GM19351 (cell line): ENCODE data around the gene MCRIP2.
"Not testable (repeated sequence)": the region's sequence is repeated elsewhere in the genome, so short reads cannot be mapped to it uniquely, and the experiment has no call there.

Experiments
- ATAC-seq: cut with Tn5 transposase; IDR thresholded peaks from one replicate; pipeline ENCODE4 v1.9.1; 2021; ENCODE audit warnings: mild to moderate bottlenecking, moderate library complexity; ENCODE audit not compliant: unreplicated experiment

The MCRIP2 gene, protein sequence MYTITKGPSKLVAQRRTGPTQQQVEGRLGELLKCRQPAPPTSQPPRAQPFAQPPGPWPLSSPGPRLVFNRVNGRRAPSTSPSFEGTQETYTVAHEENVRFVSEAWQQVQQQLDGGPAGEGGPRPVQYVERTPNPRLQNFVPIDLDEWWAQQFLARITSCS

DNA sequence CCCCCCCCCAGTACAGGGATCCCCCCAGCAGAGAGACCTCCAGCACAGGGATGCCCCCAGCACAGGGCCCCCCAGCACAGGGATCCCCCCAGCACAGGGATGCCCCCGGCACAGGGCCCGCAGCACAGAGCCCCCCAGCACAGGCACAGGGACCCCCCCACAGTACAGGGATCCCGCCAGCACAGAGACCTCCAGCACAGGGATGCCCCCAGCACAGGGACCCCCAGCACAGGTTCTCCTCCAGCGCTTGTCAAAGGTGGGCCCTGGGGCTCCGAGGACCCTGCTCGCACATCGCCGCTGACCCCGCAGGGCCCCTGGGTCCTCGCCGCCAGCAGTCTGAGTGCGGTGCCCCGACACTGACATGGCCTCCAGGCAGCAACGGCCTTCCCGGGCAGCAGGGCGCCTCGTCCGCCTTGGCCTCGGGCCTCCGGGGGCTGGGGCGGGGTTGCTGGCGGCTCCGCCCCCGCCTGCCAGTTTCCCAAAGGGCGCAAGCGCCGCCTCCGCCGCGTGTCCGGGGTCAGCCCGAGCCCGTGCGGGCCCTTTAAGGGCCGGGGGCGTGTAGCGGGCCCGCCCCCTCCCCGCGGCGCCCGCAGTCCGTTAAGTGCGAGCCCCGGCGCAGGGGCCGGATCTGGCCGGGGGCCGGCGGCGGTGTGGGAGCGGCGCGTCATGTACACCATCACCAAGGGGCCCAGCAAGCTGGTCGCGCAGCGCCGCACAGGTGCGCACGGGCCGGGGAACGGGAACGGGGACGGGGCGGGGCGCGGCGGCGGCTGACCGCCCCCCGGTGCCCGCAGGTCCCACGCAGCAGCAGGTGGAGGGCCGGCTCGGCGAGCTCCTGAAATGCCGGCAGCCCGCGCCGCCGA is at the start of gene MCRIP2:
MCRIP2 (plus strand) TSS at position 503 of the 863 bp plus-strand sequence; CDS start at position 667, 164 bp downstream.
- ATAC-seq: peak; percentile 46

DNA sequence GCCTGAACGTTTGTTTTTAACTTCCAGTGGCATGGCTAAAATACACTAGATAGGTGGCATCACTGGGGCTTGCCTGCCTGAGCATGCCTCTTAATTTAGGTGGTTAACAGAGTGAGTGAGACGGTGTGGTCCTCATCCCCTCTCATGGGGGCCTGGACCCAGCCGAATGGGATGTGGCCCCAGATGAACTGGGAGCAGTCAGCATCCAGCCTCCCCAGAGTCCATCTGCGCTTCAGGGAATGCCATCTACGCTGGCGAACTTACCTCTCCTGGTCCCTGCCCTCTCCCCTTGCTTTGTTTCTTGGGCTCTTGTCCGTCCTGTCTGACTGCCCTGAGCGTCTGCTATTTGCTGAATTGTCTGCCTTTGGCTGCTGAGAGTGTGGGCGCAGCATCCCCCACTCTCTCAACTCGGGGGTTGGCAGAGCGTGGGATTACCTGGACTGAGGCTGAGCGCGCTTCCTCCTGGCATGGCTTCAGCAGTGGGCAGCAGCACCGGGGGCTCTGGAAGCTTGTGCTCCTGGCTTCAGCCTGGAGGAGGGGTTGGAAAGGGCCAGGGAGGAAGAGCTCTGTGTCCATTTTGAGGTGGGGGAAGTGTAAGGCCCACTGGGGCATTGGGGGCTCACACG is 49.6 kb upstream of the MCRIP2 start:
- ATAC-seq: no peak

DNA sequence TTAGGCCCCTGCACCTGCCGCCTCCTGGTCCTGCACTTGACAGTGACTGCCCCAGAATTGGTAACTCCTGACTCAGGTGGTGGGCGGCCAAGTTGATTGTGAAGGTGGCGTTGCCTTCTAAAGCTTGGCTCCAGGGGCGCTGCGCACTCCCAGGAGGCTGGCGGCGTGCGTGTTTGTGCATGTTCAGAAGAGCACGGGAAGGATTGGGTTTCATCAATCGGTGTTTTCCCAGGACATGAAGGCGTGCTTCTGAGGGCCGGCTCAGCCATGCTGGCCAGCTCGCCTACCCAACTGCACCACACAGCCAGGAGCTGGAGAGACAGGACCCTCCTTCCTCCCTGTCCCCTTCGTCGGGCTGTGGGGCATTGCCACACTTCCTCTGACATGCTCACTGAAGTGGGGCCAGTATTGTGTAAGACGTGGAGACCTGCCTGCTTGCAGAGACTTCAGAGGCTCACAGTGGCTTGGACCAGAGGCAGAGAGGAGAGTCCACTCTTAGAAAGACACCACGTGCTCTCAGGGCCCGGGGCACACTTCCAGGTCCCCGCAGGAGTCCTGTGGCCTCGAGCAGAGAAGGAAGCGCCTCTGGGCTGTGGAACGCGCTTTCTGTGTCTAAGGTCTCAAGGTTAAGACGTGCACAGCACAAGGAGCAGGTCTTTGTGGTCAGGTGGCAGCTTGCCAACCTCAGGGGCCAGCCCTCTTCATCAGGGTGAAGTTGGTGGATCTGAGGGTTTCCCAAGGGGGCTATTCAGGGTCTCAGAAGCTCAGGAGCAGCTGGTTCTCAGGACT is 48.9 kb upstream of the MCRIP2 start:
- ATAC-seq: no peak

DNA sequence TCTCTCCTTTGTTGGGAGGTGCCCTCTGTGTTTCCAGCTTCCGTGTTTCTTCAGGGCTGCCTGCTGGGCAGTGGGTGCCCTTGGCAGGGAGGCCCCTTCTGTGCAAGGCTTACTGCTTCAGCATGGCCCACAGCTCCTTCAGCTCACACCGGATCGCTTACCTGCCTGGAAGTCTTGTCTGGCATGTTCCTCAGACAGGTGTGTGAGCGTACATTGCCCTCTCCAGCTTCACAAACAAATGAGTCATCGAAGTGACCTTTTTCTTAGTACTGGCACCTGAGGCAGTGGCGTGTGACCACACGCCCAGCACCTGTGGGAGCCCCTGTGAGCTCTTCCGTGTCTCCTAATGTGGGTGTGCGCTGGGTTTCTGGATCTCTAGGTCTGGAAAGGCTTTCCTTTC is 48.2 kb upstream of the MCRIP2 start:
- no peak for ATAC-seq

DNA sequence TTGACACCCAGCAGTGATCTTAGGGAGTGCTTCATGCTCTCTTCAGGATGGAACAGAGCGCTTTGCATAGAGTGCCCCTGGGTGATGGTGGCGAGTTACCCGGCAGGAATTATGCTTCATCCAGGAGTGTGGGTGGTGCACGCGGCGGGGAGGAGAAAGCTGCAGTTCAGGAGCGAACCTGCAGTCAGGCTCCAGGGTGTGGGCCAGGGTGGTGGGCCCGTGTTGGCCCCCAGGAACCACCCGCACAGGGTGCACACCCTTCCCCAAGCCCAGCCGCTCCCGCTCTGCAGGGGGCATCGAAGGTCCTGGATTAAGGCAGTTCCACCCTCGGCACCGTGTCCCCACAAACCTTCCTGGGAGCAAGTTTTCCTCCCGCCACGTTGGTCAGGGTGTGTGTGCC is 47.8 kb upstream of the MCRIP2 start:
- no peak for ATAC-seq

DNA sequence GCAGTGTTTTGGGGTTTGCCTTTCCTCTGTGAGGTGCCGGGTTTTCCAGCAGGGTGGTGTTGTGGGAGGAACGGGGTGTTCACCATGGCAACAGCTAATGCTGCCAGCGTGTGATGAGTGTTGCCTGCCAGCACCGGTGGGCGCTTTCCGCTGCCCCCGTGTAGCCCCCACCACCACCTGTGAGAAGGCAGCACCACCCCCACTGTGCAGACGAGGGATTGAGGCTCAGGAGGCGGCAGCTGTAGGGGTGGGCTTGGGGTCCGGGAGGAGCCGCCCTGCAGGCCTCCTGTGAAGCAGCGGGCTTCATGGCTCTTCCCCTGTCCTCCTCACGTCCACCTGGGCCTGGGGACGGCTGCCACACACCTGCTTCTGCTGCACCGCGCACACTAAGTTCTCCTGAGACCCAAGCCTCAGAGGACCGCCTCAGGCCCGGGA is 46.5 kb upstream of the MCRIP2 start:
- ATAC-seq: no peak

DNA sequence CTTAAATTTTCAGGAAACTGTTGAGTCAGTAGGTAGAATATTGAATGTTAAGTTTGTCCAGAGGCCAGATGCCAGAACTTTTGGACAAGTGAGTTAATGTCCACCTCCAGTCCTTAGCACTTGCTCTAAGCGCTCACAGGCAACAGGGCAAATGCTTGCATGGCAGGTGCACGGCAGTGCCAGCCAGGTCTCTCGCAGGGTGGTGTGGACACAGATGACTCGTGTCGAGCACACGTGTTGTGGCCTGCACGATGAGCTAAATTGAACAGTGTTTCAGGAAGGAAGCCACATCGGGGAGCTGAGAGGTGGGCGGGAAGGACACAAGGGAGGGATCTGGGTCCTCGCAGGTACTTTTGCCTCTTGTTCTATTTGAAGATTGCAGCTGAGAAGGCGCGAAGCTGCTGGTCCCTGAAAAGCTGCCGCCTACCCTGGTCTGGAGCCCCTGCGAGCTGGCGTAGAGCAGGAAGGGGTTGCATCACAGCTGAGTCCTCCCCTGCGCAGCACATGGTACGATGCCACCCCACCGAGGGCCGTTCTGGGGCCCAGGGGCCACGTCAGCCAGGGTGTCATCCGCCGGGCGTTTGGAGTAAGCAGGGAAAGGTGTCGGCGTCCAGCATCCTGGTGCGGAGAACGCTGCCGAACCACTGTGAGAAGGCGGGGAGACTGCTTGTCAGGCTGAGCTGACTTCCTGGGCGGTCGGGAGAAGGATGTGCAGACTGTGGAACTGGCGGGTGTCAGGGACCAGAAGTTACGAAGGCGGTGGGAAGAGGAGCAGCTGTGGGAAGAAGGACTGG is 45.5 kb upstream of the MCRIP2 start:
- ATAC-seq: no peak

DNA sequence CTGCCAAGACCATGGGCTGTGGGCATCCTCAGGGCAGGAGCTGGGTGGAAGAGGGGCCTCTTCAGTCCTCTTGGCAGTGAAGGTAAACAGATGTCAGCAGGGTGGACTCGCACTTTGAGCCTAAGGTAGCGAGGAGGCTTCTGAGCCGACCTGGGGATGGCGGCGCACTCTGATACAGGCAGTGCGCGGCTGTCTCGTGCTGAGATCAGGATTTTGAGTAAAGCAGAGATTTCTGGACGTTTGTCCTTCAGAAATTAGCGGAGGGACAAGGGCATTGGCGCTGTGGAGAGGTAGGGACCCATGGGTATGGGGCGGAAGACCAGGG is 44.9 kb upstream of the MCRIP2 start:
- no peak for ATAC-seq

DNA sequence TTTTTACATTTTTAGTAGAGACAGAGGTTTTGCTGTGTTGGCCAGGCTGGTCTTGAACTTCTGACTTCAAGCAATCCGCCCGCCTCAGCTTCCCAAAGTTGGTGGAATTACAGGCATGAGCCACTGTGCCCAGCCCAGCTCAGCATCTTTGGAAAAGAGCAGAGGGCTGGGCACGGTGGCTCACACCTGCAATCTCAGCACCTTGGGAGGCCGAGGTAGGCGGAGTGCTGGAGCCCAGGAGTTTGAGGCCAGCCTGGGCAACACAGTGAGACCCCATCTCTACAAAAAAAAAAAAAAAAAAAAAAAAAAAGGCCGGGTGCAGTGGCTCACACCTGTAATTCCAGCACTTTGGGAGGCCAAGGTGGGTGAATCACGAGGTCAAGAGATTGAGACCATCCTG is 44.0 kb upstream of the MCRIP2 start:
- not testable (repeated sequence) for ATAC-seq

DNA sequence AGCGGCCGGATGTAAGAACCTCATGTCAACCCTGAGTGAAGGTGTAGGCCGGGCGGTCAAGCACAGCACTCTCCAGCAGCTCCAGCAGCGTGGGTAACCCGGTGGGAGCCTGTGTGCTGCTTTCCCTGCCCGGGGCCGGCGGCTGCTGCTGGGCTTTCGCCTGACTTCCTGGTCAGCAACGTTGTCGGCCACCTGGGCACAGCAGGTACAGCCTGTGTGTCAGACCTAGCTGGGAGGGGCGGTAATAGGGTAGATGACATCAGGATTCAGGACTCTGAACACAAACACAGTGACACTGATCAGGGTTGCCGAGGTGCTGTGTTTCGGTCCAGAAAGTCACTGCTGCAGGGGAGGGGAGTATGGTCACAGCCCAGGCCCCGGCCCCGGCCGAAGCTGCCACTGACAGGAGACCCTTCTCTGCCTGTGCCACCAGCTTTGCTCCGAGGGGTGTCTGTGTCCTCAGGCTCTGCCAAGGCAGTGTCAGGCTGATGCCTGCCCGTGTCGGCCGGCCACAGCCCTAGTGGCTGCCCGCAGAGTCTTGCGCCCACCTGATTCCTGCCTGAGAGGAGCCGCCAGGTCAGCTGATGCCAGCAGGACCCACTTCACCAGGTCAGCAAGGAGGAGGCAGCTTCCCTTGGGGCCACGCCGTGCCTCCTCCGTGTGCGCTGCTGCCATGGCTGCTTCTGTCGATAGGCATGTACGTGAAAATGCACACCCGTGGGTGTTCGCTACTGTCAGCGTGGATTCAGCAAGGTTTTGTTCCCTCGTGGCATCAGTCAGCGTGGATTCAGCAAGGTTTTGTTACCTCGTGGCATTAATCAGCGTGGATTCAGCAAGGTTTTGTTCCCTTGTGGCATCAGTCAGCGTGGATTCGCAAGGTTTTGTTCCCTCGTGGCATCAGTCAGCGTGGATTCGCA is 42.5 kb upstream of the MCRIP2 start:
- no peak for ATAC-seq

DNA sequence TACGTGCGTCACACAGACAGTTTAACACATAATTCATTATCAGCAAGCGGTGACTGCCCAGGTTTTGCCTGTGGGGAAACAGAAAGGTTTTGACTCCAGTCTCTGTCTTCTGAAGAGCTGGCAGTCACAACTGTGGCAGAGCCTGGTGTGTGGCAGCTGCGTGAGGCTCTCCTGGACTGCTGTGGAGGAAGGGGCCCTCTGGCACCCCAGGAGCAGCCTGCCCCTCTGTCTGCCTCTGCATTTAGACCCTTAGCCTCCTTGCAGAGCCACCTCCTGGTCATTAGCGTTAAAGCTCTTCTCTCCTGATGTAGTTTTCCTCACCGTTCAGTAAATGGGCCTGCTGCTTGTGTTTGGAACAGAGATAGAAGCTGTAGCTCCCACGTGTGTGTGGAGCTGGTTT is 40.8 kb upstream of the MCRIP2 start:
- ATAC-seq: no peak

DNA sequence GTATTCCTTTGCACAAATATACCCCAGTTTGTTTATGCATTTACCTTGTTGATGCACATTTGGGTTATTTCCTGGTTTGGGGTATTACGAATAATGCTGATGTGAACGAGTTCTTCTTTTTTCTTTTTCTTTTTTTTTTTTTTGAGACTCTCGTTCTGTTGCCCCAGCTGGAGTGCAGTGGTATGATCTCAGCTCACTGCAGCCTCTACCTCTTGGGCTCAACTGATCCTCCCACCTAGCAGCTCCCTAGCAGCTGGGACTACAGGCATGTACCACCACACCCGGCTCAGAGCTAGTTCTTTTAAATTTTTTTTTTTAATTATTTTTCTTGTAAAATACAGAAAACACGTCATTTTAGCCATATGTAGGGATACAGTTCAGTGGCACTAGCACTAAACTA is 37.7 kb upstream of the MCRIP2 start:
- no peak for ATAC-seq

DNA sequence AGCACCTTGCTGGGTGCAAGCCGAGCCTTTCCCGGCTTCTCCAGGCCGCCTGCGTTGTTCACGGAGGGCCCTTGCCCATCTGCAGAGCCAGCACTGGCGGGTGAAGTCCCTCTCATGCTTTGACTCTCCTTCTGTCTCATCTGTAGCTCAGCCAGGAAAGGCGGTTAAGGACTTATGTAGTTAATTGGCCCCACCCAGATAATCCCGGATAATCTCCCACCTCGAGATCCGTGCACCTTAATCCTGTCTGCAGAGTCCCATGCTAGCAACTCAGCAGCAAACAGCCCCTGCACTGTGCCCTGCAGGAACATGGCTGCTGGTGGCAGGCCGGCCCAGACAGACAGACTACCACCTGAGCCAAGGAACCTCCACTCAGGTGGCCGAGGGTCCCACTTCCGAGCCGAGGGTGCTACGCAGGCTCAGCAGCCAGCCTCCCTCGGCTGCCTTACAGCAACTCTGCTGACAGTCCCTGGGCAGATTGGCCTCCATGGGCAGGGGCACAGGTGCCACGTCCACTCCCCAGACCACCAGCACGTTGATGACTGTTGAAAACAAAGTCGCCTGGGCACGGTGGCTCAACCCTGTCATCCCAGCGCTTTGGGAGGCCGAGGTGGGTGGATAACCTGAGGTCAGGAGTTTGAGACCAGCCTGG is 34.8 kb upstream of the MCRIP2 start:
- no peak for ATAC-seq

DNA sequence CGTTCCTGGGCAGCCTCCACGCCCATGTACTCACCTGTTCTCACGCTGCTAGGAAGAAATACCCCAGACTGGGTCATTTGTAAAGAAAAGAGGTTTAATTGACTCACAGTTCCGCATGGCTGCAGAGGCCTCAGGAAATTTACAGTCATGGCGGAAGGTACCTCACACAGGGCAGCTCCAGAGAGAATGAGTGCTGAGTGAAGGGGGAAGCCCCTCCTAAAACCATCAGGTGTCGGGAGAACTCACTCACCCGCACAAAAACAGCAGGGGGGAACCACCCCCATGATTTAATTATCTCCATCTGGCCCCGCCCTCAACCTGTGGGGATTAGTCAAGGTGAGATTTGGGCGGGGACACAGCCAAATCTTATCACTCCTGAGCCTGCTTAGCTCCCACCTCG is 33.6 kb upstream of the MCRIP2 start:
- no peak for ATAC-seq

DNA sequence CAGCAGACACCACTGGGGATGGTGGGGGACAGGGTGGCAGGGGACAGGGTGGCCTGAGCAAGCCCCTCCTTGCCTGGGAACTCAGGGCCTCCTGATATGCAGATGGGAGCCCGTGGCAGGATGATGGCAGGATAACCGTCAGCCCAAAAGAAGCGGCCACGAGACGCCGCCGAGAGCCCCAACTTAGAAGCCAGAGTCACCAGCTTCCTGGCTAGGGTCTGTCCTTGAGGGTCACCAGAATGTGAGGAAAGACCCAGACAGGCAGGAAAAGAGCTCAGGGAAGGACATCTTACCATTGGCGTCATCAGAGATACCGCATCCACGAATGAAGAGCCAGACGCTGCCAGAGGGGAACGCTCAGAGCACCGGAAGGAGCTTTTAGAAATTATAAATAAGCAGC is 32.3 kb upstream of the MCRIP2 start:
- ATAC-seq: no peak

DNA sequence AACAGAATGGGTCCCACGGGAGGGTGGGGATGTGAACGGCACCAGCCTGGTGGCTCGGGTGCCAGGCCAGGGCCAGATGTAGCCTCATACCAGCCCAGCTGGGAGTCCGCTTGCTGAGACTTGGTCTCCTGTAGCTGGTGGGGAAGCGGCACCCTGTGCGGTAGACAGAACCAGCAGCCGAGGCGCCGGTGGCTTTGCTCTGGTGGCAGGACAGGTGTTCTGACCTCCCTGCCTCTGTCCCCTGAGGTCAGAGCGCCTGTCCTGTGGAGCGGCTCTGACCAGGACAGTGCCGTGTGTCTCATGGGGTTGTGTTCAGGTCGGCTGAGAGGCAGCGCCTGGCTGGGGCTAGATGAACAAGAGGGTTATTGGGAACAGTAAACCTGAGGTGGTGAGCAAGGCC is 31.6 kb upstream of the MCRIP2 start:
- ATAC-seq: no peak

DNA sequence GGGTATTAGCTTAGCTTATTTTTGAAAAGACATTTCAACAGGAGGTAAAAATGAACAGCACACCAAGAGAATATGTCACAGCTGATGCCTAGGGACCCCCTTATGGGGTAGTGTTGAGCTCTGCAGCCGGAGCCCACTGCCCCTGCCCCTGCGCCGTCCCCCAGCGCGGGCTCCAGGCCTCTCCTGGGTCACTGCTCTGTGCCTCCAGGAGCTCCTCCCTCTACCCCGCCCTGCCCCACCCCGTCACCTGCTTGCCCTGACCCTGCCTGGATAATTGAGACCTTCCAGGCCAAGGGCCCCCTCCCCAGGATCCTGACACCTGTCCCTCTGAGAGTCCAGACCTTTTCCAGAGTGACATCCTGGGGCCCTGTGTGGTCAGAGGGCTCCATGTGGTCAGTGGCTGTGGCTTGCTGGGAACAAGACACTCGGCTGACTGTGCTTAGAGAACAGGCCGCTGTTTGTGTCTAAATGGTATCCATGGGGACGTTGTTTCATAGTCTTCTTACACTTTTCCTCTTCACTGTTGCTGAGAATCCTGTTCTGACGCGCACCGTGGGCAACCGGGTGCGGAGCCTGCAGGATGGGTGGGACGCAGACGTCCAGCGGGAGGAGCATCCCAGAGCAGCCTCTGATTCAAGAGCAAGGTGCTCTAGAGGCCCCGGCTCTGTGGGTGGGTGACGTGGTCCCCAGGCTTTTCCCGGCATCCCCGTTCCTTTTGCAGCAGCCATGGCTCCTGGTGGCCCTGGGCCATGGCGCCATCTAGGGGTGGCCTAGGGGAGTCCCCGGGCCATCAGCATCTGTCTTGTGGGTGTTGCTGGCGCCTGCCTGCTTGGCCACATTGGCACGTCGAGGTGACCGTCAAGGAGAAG is 30.9 kb upstream of the MCRIP2 start:
- no peak for ATAC-seq

DNA sequence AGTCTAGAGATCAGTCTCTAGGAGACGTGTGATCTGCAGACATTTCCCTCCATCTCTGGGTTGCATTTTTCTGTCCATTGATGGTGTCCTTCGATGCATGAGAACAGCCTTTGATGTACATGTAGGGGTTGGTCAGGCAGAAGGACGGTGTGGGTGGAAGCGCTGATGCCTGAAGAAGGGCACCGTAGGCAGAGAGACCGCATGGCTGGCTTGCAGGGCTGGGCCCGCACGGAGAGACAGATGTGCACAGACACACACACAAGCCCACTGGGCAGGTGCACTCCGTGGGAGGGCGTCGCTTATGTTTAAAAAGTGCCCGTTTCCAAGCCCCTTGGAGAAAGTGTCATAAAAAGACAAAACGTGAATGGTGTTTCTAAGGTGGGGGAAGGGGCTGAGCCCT is 26.5 kb upstream of the MCRIP2 start:
- ATAC-seq: no peak
